Measurements from ENCODE around the gene CWC22. TPM values are rescaled to one million over a fixed set of nuclear protein-coding genes. Genes with fewer than 3 reads are reported as not detected.

Gene CWC22
- polyA plus RNA-seq, 1 of the 3 experiments (the other 2 are of a cell fraction) = 2.7 TPM

DNA sequence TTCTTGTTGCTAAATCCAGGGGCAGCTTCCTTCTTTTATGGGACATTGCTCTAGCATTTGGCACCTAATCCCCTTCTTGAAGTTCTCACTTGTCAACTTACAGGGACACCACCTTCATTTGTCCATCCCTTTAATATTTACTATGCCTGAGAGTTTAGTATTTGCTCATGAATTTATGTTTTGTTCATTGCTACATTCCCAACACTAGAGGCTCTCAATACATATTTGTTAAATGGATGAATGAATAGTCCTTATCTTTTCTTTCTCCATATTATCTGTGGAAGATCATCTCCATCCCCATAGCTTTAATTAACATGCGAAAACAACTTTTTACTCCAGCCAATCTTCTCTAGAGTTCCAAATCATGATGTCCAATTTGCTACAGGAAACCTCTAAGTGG, 5.4 kb downstream of the CWC22 start:
- Histone ChIP-seq H2AFZ (ENCODE audit: low read depth) (no peak overlapping the region), H3K4me2 (no peak overlapping the region), H3F3A (replicated peaks; ENCODE audit: insufficient read depth) (no peaks in the 10 kb centered on the region), H4K20me1 (ENCODE audit: insufficient read depth) (peaks cover 12% of the 10 kb centered on the region; the same call in 1 of the 2 replicates), H3K9me2 (no peaks in the 10 kb centered on the region), H3K27me3 (ENCODE audit: insufficient read depth) (no peaks in the 10 kb centered on the region), H3K9me3 (no peaks in the 10 kb centered on the region), H3K36me3 (replicated peaks in 1 of 2; ENCODE audit: control insufficient read depth in 1 of 2, insufficient read depth in 2 of 2, low read length in 1 of 2) (peaks cover 12 to 15% of the 10 kb centered on the region in 2 experiments), H3K27ac (ENCODE audit: low read depth in 2 of 2, low read length in 1 of 2) (no peak overlapping the region), H3K9ac (no peak overlapping the region), H3K4me3 (ENCODE audit: low read depth in 2 of 2, low read length in 1 of 2) (no peak overlapping the region), H3K79me2 (ENCODE audit: insufficient read depth) (peaks cover 93% of the 10 kb centered on the region), H3K4me1 (ENCODE audit: control insufficient read depth in 1 of 2, insufficient read depth in 2 of 2, low read depth in 1 of 2, low read length in 1 of 2) (peaks cover 5 to 6% of the 10 kb centered on the region in 2 experiments; a peak in 2 of 4 replicates)
- no peak for DNase-seq
- ChIA-PET CTCF (interaction anchor here (1.1 to 1.2 kb wide), 2 partner anchors 21 to 152 kb away, joined by 3 read pairs; no protein-coding TSS in a partner anchor), POLR2A (no interaction called here)
- TF ChIP-seq, protein P1, sequence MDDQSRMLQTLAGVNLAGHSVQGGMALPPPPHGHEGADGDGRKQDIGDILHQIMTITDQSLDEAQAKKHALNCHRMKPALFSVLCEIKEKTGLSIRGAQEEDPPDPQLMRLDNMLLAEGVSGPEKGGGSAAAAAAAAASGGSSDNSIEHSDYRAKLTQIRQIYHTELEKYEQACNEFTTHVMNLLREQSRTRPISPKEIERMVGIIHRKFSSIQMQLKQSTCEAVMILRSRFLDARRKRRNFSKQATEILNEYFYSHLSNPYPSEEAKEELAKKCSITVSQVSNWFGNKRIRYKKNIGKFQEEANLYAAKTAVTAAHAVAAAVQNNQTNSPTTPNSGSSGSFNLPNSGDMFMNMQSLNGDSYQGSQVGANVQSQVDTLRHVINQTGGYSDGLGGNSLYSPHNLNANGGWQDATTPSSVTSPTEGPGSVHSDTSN (IDR thresholded peaks at IDR 0.05) = no peak
- TF ChIP-seq, protein P2, sequence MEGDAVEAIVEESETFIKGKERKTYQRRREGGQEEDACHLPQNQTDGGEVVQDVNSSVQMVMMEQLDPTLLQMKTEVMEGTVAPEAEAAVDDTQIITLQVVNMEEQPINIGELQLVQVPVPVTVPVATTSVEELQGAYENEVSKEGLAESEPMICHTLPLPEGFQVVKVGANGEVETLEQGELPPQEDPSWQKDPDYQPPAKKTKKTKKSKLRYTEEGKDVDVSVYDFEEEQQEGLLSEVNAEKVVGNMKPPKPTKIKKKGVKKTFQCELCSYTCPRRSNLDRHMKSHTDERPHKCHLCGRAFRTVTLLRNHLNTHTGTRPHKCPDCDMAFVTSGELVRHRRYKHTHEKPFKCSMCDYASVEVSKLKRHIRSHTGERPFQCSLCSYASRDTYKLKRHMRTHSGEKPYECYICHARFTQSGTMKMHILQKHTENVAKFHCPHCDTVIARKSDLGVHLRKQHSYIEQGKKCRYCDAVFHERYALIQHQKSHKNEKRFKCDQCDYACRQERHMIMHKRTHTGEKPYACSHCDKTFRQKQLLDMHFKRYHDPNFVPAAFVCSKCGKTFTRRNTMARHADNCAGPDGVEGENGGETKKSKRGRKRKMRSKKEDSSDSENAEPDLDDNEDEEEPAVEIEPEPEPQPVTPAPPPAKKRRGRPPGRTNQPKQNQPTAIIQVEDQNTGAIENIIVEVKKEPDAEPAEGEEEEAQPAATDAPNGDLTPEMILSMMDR (IDR thresholded peaks at IDR 0.05) = peak; percentile 48
- WGBS (ENCODE audit: low lambda C conversion rate) = 95% methylated on average over 1 of the region's 1 CpG

DNA sequence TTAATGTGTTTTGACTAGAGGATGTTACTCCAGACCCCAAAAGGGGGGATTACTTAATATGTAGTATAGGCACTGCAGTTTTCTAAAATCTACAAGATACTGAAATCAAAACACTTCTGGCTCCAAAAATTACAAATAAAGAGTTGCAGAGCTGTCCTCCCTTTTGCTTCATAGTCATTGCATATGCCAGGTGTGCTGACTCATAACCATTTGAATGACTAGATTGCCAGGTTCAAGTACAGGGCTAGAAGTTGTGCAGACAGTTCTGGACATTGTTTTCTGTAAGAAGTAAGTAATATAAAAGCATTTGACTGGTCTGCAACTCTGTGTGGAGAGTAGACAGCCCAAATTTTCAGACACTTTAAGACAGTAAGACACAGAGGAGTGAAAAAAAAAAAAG, 6.7 kb downstream of the CWC22 start:
- Histone ChIP-seq H3K4me1 (ENCODE audit: control insufficient read depth in 1 of 2, insufficient read depth in 2 of 2, low read depth in 1 of 2, low read length in 1 of 2) (peaks cover 0 to 6% of the 10 kb centered on the region in 2 experiments; a peak in 2 of 4 replicates), H3K9ac (no peak overlapping the region), H3K9me2 (no peaks in the 10 kb centered on the region), H3K27me3 (ENCODE audit: insufficient read depth) (no peaks in the 10 kb centered on the region), H3K27ac (ENCODE audit: low read depth in 2 of 2, low read length in 1 of 2) (no peak overlapping the region), H2AFZ (ENCODE audit: low read depth) (no peak overlapping the region), H3K36me3 (replicated peaks in 1 of 2; ENCODE audit: control insufficient read depth in 1 of 2, insufficient read depth in 2 of 2, low read length in 1 of 2) (peaks cover 12 to 15% of the 10 kb centered on the region in 2 experiments), H3K4me3 (ENCODE audit: low read depth in 2 of 2, low read length in 1 of 2) (no peak overlapping the region), H3F3A (replicated peaks; ENCODE audit: insufficient read depth) (no peaks in the 10 kb centered on the region), H4K20me1 (ENCODE audit: insufficient read depth) (peaks cover 18% of the 10 kb centered on the region; the same call in 1 of the 2 replicates), H3K79me2 (ENCODE audit: insufficient read depth) (peaks cover 93% of the 10 kb centered on the region), H3K4me2 (no peak overlapping the region), H3K9me3 (no peaks in the 10 kb centered on the region)
- DNase-seq = no peak
- TF ChIP-seq GATA2 (CRISPR knock-in tag; IDR thresholded peaks at IDR 0.05) (no peak), TCF12 (IDR thresholded peaks at IDR 0.05) (peak; percentile 58), EP300 (IDR thresholded peaks at IDR 0.05; ENCODE audit: borderline replicate concordance in 1 of 2, low read depth in 1 of 2, low read length in 1 of 2) (no peak), FOSL2 (IDR thresholded peaks at IDR 0.05; ENCODE audit: borderline replicate concordance, low read depth) (peak; percentile 24; the same call in 1 of the 2 replicates)
- TF ChIP-seq, protein P3, sequence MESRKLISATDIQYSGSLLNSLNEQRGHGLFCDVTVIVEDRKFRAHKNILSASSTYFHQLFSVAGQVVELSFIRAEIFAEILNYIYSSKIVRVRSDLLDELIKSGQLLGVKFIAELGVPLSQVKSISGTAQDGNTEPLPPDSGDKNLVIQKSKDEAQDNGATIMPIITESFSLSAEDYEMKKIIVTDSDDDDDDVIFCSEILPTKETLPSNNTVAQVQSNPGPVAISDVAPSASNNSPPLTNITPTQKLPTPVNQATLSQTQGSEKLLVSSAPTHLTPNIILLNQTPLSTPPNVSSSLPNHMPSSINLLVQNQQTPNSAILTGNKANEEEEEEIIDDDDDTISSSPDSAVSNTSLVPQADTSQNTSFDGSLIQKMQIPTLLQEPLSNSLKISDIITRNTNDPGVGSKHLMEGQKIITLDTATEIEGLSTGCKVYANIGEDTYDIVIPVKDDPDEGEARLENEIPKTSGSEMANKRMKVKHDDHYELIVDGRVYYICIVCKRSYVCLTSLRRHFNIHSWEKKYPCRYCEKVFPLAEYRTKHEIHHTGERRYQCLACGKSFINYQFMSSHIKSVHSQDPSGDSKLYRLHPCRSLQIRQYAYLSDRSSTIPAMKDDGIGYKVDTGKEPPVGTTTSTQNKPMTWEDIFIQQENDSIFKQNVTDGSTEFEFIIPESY (IDR thresholded peaks at IDR 0.05; ENCODE audit: borderline replicate concordance, low read depth) = no peak
- TF ChIP-seq, protein P1 (IDR thresholded peaks at IDR 0.05) = 0 out of 2 replicates have a peak, but pooled peaks have one; percentile 13
- TF ChIP-seq, protein P4, sequence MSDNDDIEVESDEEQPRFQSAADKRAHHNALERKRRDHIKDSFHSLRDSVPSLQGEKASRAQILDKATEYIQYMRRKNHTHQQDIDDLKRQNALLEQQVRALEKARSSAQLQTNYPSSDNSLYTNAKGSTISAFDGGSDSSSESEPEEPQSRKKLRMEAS (IDR thresholded peaks at IDR 0.05; ENCODE audit: low read depth) = no peak
- ChIA-PET CTCF (interaction anchor here (1.2 kb wide), 1 partner anchor 151 kb away, joined by 3 read pairs; no protein-coding TSS in a partner anchor), POLR2A (no interaction called here)
